Spleen (tissue), 11 donors: Measurements from ENCODE around the gene MATN1. TPM values are rescaled to one million over a fixed set of nuclear protein-coding genes. Genes with fewer than 3 reads are reported as not detected.

Experiments used
- DNase-seq: peaks from one replicate; pipeline ENCODE4 v3.0.0-alpha.2; 2020
- H3K27ac ChIP-seq, 8 donors: fragments of 200-600 bp; sonication (generic) in 7 of 8; 1 replicate in 4 of 8; 2 replicates in 4 of 8; pipeline versions ENCODE4 v1.5.0 to v1.8.0; 2016 to 2021; ENCODE audit warnings: inconsistent platforms in 4 of 8, mild to moderate bottlenecking in 4 of 8, moderate library complexity in 1 of 8
- H3K27me3 ChIP-seq, 7 donors: fragments of 200-600 bp; sonication (generic) in 6 of 7; replicated peaks in 1 of 7; 1 replicate in 4 of 7; 2 replicates in 3 of 7; pipeline versions ENCODE4 v1.5.0 to v1.8.0; 2016 to 2021; ENCODE audit warnings: inconsistent platforms in 3 of 7, mild to moderate bottlenecking in 1 of 7
- H3K36me3 ChIP-seq, 6 donors: fragments of 200-600 bp; sonication (generic) in 5 of 6; 1 replicate in 4 of 6; 2 replicates in 2 of 6; pipeline versions ENCODE4 v1.5.0 to v1.8.0; 2016 to 2021; ENCODE audit warnings: inconsistent platforms in 2 of 6
- H3K4me1 ChIP-seq, 6 donors: fragments of 200-600 bp; sonication (generic) in 5 of 6; 1 replicate in 3 of 6; 2 replicates in 3 of 6; pipeline versions ENCODE4 v1.5.0 to v1.8.0; 2016 to 2021; ENCODE audit warnings: inconsistent platforms in 3 of 6
- H3K4me3 ChIP-seq, 8 donors: fragments of 200-600 bp; sonication (generic) in 7 of 8; 1 replicate in 4 of 8; 2 replicates in 4 of 8; pipeline versions ENCODE4 v1.5.0 to v1.8.0; 2016 to 2021; ENCODE audit warnings: inconsistent platforms in 4 of 8, mild to moderate bottlenecking in 4 of 8, moderate library complexity in 2 of 8
- H3K9me3 ChIP-seq, 8 donors: fragments of 200-600 bp; sonication (generic) in 7 of 8; 1 replicate in 4 of 8; 2 replicates in 4 of 8; pipeline versions ENCODE4 v1.5.0 to v1.8.0; 2016 to 2021; ENCODE audit warnings: inconsistent platforms in 4 of 8
- POLR2A ChIP-seq, 3 donors: fragments of 450-650 bp; IDR thresholded peaks; one replicate each; pipeline ENCODE4 v1.5.1; 2017; ENCODE audit warnings: antibody characterized with exemption in 3 of 3, mild to moderate bottlenecking in 1 of 3
- POLR2AphosphoS5 ChIP-seq, 3 donors: sonication (generic); formaldehyde crosslinking; IDR thresholded peaks; one replicate each; pipeline ENCODE4 v1.5.1; 2017; ENCODE audit warnings: antibody characterized with exemption in 3 of 3
- WGBS, 5 donors: extraction: QIAGEN DNeasy Blood & Tissue Kit in 3 of 5; methylation state at CpG; one replicate each; pipeline versions ENCODE4 v1.1.5 to v1.1.7; 2013 to 2018; 5-methylcytosine and 5-hydroxymethylcytosine counted together
- intact Hi-C: fragments of 100-400 bp; cut with DNase I; formaldehyde crosslinking; loops from one replicate; pipeline ENCODE4 v1.15.0; 2023; ENCODE audit warnings: low total_unique reads
- polyA plus RNA-seq, 3 donors: library from polyadenylated mRNA; stranded (reverse); fragments of 200-250 nt; gene quantifications; one replicate each; pipeline ENCODE4 v1.2.1, GENCODE V29; 2013
- total RNA-seq, 7 donors: library from RNA; depleted of rRNA in 3 of 7; stranded (reverse); fragments of >200 nt in 3 of 7; fragmentation: NEBNext Ultra II Directional in 4 of 7; extraction: Animal tissue kit (Norgen Biotek cat#: 25700) in 4 of 7; gene quantifications; one replicate each; pipeline versions ENCODE4 v1.1.0 to v1.2.1, GENCODE V29; 2016 to 2021
- TF ChIP-seq, protein P1 (sequence below), 11 experiments: fragments of 200-600 bp in 7 of 11; fragments of 450-650 bp in 4 of 11; sonication (generic) in 4 of 11; IDR thresholded peaks in 8 of 11; conservative IDR thresholded peaks in 3 of 11; 1 replicate in 7 of 11; 2 replicates in 4 of 11; pipeline versions ENCODE4 v1.4.0 to v1.8.0; 2016 to 2021; ENCODE audit warnings: antibody characterized with exemption in 11 of 11, inconsistent platforms in 4 of 11, mild to moderate bottlenecking in 1 of 11
- donor health status: healthy with polysubstance abuse.
- donor health status: DM: no; HTN: no; CAD: no; lungs with moderate emphysema.
- donor health status: DM: no; HTN: no; CAD: no.
- donor health status: Bipolar disorder and iron deficiency.
- donor health status: healthy.
- donor health status: DM: no; HTN: no; CAD: no.
- donor health status: DM: yes; HTN: yes; CAD: no.

The MATN1 gene
- total and polyA plus RNA-seq, 10 donors, result 0.04 to 1.1 (median 0.54) TPM; not detected in 1

DNA sequence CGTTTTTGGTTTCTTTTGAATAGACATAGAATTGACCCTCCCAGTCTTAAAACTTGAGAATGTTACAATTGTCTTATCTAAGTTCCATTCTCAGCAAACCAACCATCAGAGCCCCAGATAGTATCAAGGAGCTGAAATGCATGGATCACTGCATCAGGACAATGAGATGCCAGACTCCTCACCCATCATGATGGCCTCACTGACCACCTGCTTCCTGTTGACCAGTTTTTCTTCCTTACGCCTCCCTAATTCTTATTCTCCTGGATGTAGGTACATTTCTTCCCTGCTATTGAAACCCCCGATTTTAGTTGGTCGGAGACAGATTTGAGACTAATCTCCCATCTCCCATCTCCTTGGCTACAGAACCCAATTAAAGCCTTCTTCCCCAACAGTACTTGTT is 17.7 kb downstream of the MATN1 start:
- Histone ChIP-seq H3K9me3 (no peaks in the 10 kb centered on the region), H3K27ac (no peak overlapping the region), H3K27me3 (peaks cover 0 to 33% (median 0%) of the 10 kb centered on the region in 7 donors), H3K36me3 (no peaks in the 10 kb centered on the region), H3K4me3 (no peak overlapping the region), H3K4me1 (peaks cover 0 to 10% (median 6%) of the 10 kb centered on the region in 6 donors)
- WGBS, 5 donors, result 68 to 80% (median 69%) methylated on average over 4 of the region's 4 CpGs
- no peak for DNase-seq
- TF ChIP-seq POLR2A (IDR thresholded peaks at IDR 0.05) (no peak), POLR2AphosphoS5 (IDR thresholded peaks at IDR 0.05) (no peak)
- TF ChIP-seq, protein P1, sequence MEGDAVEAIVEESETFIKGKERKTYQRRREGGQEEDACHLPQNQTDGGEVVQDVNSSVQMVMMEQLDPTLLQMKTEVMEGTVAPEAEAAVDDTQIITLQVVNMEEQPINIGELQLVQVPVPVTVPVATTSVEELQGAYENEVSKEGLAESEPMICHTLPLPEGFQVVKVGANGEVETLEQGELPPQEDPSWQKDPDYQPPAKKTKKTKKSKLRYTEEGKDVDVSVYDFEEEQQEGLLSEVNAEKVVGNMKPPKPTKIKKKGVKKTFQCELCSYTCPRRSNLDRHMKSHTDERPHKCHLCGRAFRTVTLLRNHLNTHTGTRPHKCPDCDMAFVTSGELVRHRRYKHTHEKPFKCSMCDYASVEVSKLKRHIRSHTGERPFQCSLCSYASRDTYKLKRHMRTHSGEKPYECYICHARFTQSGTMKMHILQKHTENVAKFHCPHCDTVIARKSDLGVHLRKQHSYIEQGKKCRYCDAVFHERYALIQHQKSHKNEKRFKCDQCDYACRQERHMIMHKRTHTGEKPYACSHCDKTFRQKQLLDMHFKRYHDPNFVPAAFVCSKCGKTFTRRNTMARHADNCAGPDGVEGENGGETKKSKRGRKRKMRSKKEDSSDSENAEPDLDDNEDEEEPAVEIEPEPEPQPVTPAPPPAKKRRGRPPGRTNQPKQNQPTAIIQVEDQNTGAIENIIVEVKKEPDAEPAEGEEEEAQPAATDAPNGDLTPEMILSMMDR (IDR thresholded peaks at IDR 0.05 in 8 of 11, conservative IDR thresholded peaks at IDR 0.05 in 3 of 11), result no peak
- intact Hi-C loops, result loop anchor here (10.0 kb wide), 1 partner anchor 911 kb away; no protein-coding TSS in a partner anchor

- peaks cover 0 to 33% (median 0%) of the 10 kb centered on the region in 7 donors for H3K27me3 ChIP-seq
- intact Hi-C loops, result loop anchor here (10.0 kb wide), 1 partner anchor 910 kb away; no protein-coding TSS in a partner anchor
- H3K9me3 ChIP-seq, result no peaks in the 10 kb centered on the region
- TF ChIP-seq POLR2A (IDR thresholded peaks at IDR 0.05) (no peak), POLR2AphosphoS5 (IDR thresholded peaks at IDR 0.05) (no peak)
- TF ChIP-seq, protein P1 (IDR thresholded peaks at IDR 0.05 in 8 of 11, conservative IDR thresholded peaks at IDR 0.05 in 3 of 11), result no peak
- WGBS, 5 donors, result 71 to 80% (median 76%) methylated on average over 12 to 14 of the region's 14 CpGs
- no peak overlapping the region for H3K4me3 ChIP-seq
- no peaks in the 10 kb centered on the region for H3K36me3 ChIP-seq
- H3K27ac ChIP-seq, result no peak overlapping the region
- no peak for DNase-seq
- peaks cover 0 to 10% (median 6%) of the 10 kb centered on the region in 6 donors for H3K4me1 ChIP-seq
Observed at GRCh38 chr1:30704765-30705509, 18.4 kb downstream of the MATN1 start.

GRCh38 chr1:30704271-30704670 is 19.1 kb downstream of the MATN1 start:
- no peak for DNase-seq
- Histone ChIP-seq H3K36me3 (no peaks in the 10 kb centered on the region), H3K9me3 (no peaks in the 10 kb centered on the region), H3K27me3 (peaks cover 0 to 33% (median 0%) of the 10 kb centered on the region in 7 donors), H3K4me3 (no peak overlapping the region), H3K4me1 (peaks cover 0 to 10% (median 6%) of the 10 kb centered on the region in 6 donors), H3K27ac (no peak overlapping the region)
- no peak for TF ChIP-seq POLR2A (IDR thresholded peaks at IDR 0.05)
- TF ChIP-seq POLR2AphosphoS5 (IDR thresholded peaks at IDR 0.05), result no peak
- TF ChIP-seq, protein P1 (IDR thresholded peaks at IDR 0.05 in 8 of 11, conservative IDR thresholded peaks at IDR 0.05 in 3 of 11), result no peak
- intact Hi-C loops, result loop anchor here (10.0 kb wide), 1 partner anchor 909 kb away; no protein-coding TSS in a partner anchor
- WGBS, 5 donors, result 52 to 78% (median 64%) methylated on average over 3 to 4 of the region's 4 CpGs

DNA sequence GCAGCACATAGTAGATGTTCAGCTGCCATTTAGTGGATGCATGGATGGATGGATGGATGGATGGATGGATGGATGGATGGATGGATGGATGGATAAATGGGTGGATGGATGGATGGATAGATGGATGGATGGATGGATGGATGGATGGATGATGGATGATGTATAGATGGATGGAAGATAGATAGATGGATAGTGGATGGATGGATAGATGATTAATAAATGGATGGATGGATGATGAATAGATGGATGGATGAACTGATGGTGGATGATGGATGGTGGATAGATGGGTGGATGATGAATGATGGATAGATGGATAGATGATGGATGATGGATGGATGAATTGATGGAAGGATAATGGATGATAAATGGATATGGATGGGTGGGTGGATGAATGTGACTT is 20.6 kb downstream of the MATN1 start:
- TF ChIP-seq, protein P1 (IDR thresholded peaks at IDR 0.05 in 8 of 11, conservative IDR thresholded peaks at IDR 0.05 in 3 of 11), result no peak
- TF ChIP-seq POLR2AphosphoS5 (IDR thresholded peaks at IDR 0.05) (no peak), POLR2A (IDR thresholded peaks at IDR 0.05) (no peak)
- Histone ChIP-seq H3K27ac (no peak overlapping the region), H3K4me1 (peaks cover 0 to 4% (median under 1%) of the 10 kb centered on the region in 6 donors), H3K27me3 (peaks cover 0 to 30% (median 0%) of the 10 kb centered on the region in 7 donors), H3K36me3 (no peaks in the 10 kb centered on the region), H3K4me3 (no peak overlapping the region), H3K9me3 (no peaks in the 10 kb centered on the region)
- intact Hi-C loops, result loop anchor here (10.0 kb wide), 1 partner anchor 908 kb away; no protein-coding TSS in a partner anchor
- DNase-seq, result no peak
